Spleen (tissue), 7 donors: ENCODE data around the gene TMEM30A.

Source experiments
- POLR2A ChIP-seq, 3 donors: fragments of 450-650 bp; IDR thresholded peaks; one replicate each; pipeline ENCODE4 v1.5.1; 2017; ENCODE audit warnings: antibody characterized with exemption in 3 of 3, mild to moderate bottlenecking in 1 of 3
- TF ChIP-seq, protein P1 (sequence below), 11 experiments: fragments of 200-600 bp in 7 of 11; fragments of 450-650 bp in 4 of 11; sonication (generic) in 4 of 11; IDR thresholded peaks in 8 of 11; conservative IDR thresholded peaks in 3 of 11; 1 replicate in 7 of 11; 2 replicates in 4 of 11; pipeline versions ENCODE4 v1.4.0 to v1.8.0; 2016 to 2021; ENCODE audit warnings: antibody characterized with exemption in 11 of 11, inconsistent platforms in 4 of 11, mild to moderate bottlenecking in 1 of 11
- donor health status: DM: no; HTN: no; CAD: no; lungs with moderate emphysema.
- donor health status: DM: no; HTN: no; CAD: no.
- donor health status: DM: no; HTN: no; CAD: no.

DNA sequence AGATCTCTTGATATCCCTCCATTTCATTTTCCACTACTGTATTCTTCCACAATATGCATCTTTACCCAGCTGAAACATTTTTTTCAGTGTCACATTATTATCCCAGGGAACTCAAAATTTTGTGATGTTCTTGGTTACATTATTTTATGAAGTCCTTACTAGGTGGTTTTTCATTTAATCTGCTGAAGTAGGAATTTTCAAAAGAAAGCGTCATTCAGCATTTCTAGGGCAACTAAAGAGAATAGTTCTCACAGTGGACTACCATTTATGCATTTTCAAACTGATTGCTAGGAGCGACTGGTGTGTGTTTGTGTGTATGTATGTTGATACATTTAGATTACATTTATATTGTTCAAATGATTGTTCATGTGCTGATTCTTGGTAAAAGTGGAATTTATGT, 2.4 kb upstream of the TMEM30A start:
- TF ChIP-seq, protein P1, sequence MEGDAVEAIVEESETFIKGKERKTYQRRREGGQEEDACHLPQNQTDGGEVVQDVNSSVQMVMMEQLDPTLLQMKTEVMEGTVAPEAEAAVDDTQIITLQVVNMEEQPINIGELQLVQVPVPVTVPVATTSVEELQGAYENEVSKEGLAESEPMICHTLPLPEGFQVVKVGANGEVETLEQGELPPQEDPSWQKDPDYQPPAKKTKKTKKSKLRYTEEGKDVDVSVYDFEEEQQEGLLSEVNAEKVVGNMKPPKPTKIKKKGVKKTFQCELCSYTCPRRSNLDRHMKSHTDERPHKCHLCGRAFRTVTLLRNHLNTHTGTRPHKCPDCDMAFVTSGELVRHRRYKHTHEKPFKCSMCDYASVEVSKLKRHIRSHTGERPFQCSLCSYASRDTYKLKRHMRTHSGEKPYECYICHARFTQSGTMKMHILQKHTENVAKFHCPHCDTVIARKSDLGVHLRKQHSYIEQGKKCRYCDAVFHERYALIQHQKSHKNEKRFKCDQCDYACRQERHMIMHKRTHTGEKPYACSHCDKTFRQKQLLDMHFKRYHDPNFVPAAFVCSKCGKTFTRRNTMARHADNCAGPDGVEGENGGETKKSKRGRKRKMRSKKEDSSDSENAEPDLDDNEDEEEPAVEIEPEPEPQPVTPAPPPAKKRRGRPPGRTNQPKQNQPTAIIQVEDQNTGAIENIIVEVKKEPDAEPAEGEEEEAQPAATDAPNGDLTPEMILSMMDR (IDR thresholded peaks at IDR 0.05 in 8 of 11, conservative IDR thresholded peaks at IDR 0.05 in 3 of 11): no peak
- TF ChIP-seq POLR2A (IDR thresholded peaks at IDR 0.05): no peak
